SK-N-MC (cell line): Measurements from ENCODE around the gene MAML3.

Experiments used
- DNase-seq: peaks from one replicate; pipeline ENCODE4 v3.0.0-alpha.2; 2011; ENCODE audit warnings: low read depth, low spot score
- H3K27ac ChIP-seq: fragments of 200-600 bp; sonication (generic); 2 replicates; pipeline ENCODE4 v1.5.1; 2016; ENCODE audit warnings: mixed run types
- H3K36me3 ChIP-seq: fragments of 200-600 bp; sonication (generic); 2 replicates; pipeline ENCODE4 v1.6.1; 2017; ENCODE audit warnings: antibody characterized with exemption, low read length, mixed read lengths; ENCODE audit not compliant: insufficient read depth
- H3K4me3 ChIP-seq: fragments of 200-600 bp; sonication (generic); 2 replicates; pipeline ENCODE4 v1.5.1; 2016
- H3K9ac ChIP-seq: fragments of 200-600 bp; sonication (generic); 2 replicates; pipeline ENCODE4 v1.8.0; 2017; ENCODE audit warnings: mixed run types, mixed read lengths; ENCODE audit not compliant: insufficient read length
- H3K9me3 ChIP-seq: fragments of 200-600 bp; sonication (generic); 2 replicates; pipeline ENCODE4 v1.6.1; 2017; ENCODE audit warnings: low read depth, mild to moderate bottlenecking, antibody characterized with exemption, low read length, moderate library complexity, mixed read lengths
- EZH2 ChIP-seq: fragments of 200-600 bp; sonication (generic); IDR thresholded peaks from one replicate; pipeline ENCODE4 v1.6.1; 2017; ENCODE audit warnings: antibody characterized with exemption
- FOXP2 ChIP-seq: optimal IDR thresholded peaks from 2 replicates; pipeline ENCODE3; 2011; ENCODE audit warnings: mild to moderate bottlenecking, moderate library complexity; ENCODE audit not compliant: insufficient read depth; ENCODE audit errors: extremely low read length, control extremely low read depth
- POLR2AphosphoS5 ChIP-seq: IDR thresholded peaks from 2 replicates; pipeline ENCODE4 v1.6.1; 2012; ENCODE audit warnings: mild to moderate bottlenecking, low read depth, low read length, borderline replicate concordance

MAML3 gene

DNA sequence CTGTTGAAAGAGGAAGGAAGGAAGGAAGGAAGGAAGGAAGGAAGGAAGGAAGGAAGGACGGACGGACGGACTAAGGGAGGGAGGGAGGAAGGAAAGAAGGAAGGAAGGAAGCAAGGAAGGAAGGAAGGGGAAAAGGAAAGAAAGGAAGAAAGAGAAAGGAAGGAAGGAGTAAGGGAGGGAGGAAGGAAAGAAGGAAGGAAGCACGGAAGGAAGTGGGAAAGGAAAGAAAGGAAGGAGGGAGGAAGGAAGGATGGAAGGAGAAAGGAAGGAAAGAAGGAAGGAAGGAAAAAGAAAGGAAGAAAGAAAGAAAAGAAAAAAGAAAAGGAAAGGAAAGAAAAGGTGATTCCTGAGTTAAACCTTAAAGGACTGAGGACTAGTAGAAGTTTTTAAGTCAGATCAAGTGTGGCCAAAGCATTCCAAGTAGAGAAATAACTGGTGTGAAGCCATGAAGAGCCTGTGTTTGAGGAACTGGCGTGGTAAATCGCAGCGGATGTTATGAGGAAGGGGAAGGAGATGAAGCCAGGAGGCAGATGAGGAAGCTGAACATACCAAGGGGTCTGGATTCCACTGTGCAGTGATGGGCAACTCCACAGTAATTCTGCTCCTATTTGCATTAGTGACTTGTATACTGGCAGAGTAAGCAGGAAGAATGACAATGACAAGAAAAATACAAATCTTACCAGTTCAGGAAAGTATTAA is 324.9 kb downstream of the MAML3 start:
- no peak overlapping the region for H3K4me3 ChIP-seq
- no peaks in the 10 kb centered on the region for H3K36me3 ChIP-seq
- H3K9me3 ChIP-seq: no peaks in the 10 kb centered on the region
- H3K27ac ChIP-seq: no peak overlapping the region
- DNase-seq: no peak
- H3K9ac ChIP-seq: no peak overlapping the region
- TF ChIP-seq EZH2 (no peak), FOXP2 (no peak), POLR2AphosphoS5 (no peak)

DNA sequence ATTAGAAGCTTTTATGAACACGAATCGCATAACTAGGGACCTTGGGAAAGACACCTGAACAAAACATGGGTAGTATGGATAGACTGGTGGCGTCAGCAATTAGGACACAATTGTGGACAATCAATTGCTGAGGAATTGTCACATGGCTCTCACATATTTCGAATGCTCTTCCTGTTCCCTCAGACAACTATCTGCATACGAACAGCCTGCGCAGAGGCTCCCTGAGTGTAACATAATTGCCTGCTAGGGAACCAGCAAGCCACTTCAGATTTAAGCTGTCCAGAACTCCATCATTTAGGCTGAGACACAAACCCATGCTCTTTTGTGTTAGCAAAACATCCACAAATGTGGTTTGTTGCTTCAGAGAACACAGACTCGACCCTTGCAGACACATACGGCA is 327.6 kb downstream of the MAML3 start:
- H3K9ac ChIP-seq: no peak overlapping the region
- DNase-seq: no peak
- H3K9me3 ChIP-seq: no peaks in the 10 kb centered on the region
- H3K27ac ChIP-seq: no peak overlapping the region
- TF ChIP-seq POLR2AphosphoS5: no peak
- no peak for TF ChIP-seq FOXP2
- TF ChIP-seq EZH2: no peak
- no peaks in the 10 kb centered on the region for H3K36me3 ChIP-seq
- no peak overlapping the region for H3K4me3 ChIP-seq

DNA sequence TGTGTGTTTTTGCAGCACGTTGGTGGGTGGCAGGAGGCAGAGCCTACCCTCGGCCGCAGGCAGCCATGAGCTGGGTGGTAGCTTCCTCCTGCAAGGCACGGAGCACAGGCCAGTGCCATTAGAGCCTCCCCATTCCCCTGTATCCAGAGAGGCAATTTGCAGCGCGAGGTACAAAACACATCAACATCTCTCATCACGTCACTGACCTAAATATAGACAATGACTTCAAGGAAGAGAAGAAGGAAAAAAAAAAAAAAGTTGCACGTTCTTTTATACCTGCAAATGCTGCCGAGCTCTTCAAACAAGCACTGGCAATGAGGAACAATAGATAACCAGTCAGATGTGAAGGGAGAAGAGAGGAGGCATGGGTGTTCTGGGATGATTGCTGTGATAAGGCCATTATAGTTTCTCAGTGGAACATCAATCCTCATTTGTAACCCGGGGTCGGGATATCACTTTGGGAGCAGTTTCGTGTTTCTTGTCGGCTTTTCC is 328.4 kb downstream of the MAML3 start:
- Histone ChIP-seq H3K27ac (no peak overlapping the region), H3K9me3 (no peaks in the 10 kb centered on the region), H3K4me3 (no peak overlapping the region), H3K9ac (no peak overlapping the region), H3K36me3 (no peaks in the 10 kb centered on the region)
- no peak for DNase-seq
- TF ChIP-seq FOXP2 (no peak), EZH2 (no peak), POLR2AphosphoS5 (no peak)

DNA sequence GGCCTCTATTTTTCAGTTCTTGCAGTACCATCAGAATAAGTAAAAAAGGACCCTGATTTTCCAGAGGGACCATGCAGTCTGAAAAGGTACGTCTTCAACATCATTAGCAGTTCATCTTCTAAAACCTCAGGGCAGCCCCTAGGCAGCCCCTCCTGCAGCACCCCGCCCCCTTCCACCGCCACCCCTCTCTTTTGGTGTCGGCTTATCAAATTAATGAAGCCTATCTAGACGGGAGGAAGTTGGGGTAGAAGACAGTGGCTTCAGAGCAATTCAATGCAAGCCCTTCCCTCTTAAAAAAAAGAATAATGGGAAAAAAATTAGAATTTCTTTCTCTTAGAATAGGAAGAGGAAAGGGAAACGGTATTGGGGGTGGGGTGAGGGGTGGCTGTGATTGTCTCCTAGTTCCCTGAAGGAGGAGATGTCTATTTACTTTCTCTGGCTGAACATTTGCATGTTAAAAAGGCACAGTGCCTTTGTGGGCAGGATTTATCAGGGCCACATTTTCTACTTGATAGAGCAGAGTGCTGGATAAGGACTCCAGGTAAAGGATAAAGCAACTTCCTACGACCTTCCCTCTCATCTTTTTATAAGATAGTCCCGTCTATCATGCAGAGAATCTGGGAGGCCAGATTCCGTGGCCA is 329.0 kb downstream of the MAML3 start:
- no peak overlapping the region for H3K27ac ChIP-seq
- H3K9me3 ChIP-seq: no peaks in the 10 kb centered on the region
- H3K36me3 ChIP-seq: no peaks in the 10 kb centered on the region
- DNase-seq: no peak
- no peak for TF ChIP-seq FOXP2
- TF ChIP-seq POLR2AphosphoS5: no peak
- no peak for TF ChIP-seq EZH2
- no peak overlapping the region for H3K4me3 ChIP-seq
- H3K9ac ChIP-seq: no peak overlapping the region

DNA sequence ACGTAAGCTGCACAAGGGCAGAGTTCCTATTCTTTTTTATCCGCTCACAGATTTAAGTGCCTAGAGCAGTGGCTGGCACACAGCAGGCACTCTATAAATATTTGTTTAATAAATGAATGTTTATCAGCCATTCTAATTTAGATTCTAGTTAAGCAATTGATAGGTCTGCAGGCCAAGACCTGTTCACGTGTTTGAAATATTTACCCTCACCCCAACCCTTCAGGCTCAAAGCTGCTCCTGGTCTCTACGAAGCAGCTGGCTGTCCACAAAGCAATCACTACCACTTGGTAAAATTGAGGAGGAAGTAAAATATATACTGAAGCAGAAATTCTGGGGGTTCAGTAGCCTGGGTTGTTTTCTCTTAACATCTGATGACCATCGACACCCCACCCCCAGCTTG is 330.2 kb downstream of the MAML3 start:
- no peaks in the 10 kb centered on the region for H3K9me3 ChIP-seq
- H3K4me3 ChIP-seq: no peak overlapping the region
- no peak overlapping the region for H3K27ac ChIP-seq
- DNase-seq: no peak
- no peak for TF ChIP-seq FOXP2
- TF ChIP-seq POLR2AphosphoS5: no peak
- TF ChIP-seq EZH2: no peak
- H3K9ac ChIP-seq: no peak overlapping the region
- no peaks in the 10 kb centered on the region for H3K36me3 ChIP-seq

- TF ChIP-seq FOXP2 (no peak), EZH2 (no peak), POLR2AphosphoS5 (no peak)
- DNase-seq: no peak
- no peak overlapping the region for H3K4me3 ChIP-seq
- H3K9me3 ChIP-seq: no peaks in the 10 kb centered on the region
- no peak overlapping the region for H3K9ac ChIP-seq
- H3K36me3 ChIP-seq: no peaks in the 10 kb centered on the region
- no peak overlapping the region for H3K27ac ChIP-seq
These were observed 330.6 kb downstream of the MAML3 start for GRCh38 chr4:139823345-139823744.

GRCh38 chr4:139822391-139822790 is 331.6 kb downstream of the MAML3 start:
- Histone ChIP-seq H3K27ac (no peak overlapping the region), H3K9ac (no peak overlapping the region), H3K9me3 (no peaks in the 10 kb centered on the region), H3K36me3 (no peaks in the 10 kb centered on the region), H3K4me3 (no peak overlapping the region)
- DNase-seq: no peak
- TF ChIP-seq POLR2AphosphoS5: no peak
- no peak for TF ChIP-seq EZH2
- no peak for TF ChIP-seq FOXP2

DNA sequence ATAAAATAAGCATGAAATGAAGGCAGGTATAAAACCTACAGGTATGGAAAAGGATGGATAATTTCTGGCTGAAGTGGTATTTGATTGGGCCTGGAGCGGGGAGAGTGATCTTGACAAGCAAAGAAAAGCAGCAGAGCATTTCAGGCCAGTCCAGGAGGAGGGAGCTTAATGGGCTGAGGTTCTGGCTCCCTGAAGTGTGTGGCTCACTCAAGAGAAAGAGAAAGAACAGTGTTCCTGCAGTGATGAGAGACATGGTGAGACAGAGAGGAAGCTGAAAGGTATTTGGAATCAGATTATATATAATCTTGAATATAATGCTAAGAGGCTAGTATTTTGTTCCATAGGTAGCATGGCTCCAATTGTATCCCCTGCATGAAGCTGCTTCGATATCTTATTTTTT is 334.9 kb downstream of the MAML3 start:
- TF ChIP-seq EZH2: no peak
- TF ChIP-seq POLR2AphosphoS5: no peak
- no peak for TF ChIP-seq FOXP2
- DNase-seq: no peak
- Histone ChIP-seq H3K9ac (no peak overlapping the region), H3K27ac (no peak overlapping the region), H3K36me3 (no peaks in the 10 kb centered on the region), H3K4me3 (no peak overlapping the region), H3K9me3 (no peaks in the 10 kb centered on the region)
